Measurements from ENCODE around the gene AGPAT4.

Gene AGPAT4

GRCh38 chr6:161162722-161163121 lies 111.1 kb downstream of the AGPAT4 start:
- no peak for DNase-seq

DNA sequence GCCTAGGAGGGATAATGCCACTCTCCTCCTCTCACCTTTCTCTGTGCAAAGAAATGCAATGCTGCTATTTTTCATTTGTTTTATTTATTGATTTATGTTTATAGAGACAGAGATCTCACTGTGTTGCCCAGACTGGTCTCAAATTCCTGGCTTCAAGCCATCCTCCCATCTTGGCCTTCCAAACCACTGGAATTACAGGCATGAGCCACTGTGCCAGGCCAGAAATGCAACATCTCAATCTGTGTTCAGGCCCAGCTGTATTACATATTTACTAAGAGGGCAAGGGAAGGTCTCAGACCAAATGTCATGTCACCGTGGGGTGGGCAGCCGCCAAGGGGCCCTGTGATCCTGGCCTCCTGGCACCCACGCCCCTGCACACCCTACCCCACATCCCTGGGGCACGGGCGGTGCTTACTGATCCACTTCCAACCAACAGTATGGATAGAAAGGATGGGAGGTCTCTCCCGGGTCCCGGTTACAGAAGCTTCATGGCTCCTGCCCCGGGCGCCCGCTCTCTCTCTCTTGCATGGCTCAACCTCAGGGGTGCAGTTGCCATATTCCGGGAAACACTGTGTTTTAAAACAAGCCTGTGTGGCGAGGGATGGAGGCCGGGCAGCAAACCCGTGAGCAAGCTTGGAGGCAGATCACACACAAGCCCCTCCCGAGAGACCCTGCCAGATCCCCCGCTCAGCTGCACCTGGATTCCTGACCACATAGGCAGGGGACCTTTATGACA lies 111.8 kb downstream of the AGPAT4 start:
- no peak for DNase-seq

DNA sequence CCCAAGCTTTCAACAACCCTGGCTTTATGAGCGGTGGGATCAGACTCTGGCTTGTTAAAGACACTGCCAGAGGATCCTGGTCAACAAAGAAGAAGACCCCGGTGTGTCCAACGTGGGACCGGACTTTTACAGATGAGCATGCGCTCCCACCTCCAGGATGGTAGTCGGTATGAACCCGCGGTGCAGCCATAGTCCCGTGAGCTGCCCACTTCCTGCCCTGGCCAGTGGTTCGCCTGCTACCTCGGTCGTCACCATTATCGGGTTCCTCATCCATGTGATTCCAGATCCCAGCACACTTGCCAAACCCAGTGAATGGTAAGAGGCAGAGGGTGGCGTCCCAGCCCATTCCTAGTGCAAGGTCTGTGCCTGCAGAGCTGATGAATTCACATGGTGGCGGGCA lies 112.7 kb downstream of the AGPAT4 start:
- no peak for DNase-seq

GRCh38 chr6:161154796-161155335 lies 119.0 kb downstream of the AGPAT4 start:
- no peak for DNase-seq

- DNase-seq, result no peak
These were observed 120.1 kb downstream of the AGPAT4 start for GRCh38 chr6:161153725-161154124.

GRCh38 chr6:161152907-161153662 lies 120.8 kb downstream of the AGPAT4 start:
- peak; percentile 15 for DNase-seq

- no peak for DNase-seq
These were observed 121.4 kb downstream of the AGPAT4 start for GRCh38 chr6:161152527-161152862.

- DNase-seq, result no peak
These were observed 122.0 kb downstream of the AGPAT4 start for GRCh38 chr6:161151660-161152526.

DNA sequence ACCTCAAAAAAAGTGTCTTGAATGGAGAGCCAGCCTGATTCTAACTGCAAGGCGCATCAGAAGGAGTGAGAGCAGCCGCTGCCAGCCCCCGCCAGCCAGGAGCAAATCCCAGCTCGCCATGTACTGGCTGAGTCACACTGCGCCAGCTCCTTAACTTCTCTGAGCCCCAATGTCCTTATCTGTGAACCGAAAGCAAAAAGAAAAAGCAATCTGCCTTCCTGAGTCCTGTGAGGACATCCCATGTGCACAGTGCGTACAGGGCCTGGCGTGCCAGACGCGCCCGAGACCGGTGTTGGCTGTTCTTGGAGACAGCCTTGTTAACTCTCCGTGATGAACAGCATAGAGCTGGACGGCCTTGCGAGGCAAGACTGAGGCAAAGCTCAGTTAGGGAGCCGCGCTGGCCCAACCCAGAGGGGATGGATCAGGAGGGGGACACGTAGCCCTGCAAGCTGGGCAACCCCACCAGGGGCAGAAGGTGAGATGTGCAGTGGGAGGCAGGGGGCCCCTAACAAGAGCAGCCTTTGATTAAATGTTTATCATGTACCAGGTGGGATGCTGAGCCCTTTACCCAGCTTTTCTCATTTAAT lies 122.7 kb downstream of the AGPAT4 start:
- no peak for DNase-seq

GRCh38 chr6:161150566-161150965 lies 123.3 kb downstream of the AGPAT4 start:
- no peak for DNase-seq

GRCh38 chr6:161150136-161150535 lies 123.7 kb downstream of the AGPAT4 start:
- DNase-seq, result no peak

- no peak for DNase-seq
These were observed 130.0 kb downstream of the AGPAT4 start for GRCh38 chr6:161143663-161144430.

- no peak for DNase-seq
These were observed 130.9 kb downstream of the AGPAT4 start for GRCh38 chr6:161142957-161143296.

DNA sequence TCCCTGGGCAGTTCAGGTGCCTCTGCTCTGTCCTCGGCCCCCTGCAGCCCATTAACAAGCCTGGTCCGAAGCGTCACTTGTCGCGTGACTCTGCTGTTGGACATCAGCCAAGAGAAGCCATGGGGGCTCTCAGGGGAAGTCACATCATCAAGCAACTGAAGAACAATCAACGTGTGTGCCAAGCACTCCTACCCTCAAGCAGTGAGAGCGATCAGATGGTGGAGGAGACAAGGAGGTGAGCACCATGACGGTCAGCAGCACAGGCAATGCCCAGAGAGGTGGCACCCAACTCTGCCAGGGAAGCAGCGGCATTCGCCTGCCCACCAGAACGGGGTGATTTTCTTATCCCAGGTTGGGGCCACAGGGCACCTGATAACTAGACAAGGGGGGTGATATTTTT lies 132.7 kb downstream of the AGPAT4 start:
- DNase-seq, result no peak

- no peak for DNase-seq
These were observed 133.3 kb downstream of the AGPAT4 start for GRCh38 chr6:161140554-161140875.

DNA sequence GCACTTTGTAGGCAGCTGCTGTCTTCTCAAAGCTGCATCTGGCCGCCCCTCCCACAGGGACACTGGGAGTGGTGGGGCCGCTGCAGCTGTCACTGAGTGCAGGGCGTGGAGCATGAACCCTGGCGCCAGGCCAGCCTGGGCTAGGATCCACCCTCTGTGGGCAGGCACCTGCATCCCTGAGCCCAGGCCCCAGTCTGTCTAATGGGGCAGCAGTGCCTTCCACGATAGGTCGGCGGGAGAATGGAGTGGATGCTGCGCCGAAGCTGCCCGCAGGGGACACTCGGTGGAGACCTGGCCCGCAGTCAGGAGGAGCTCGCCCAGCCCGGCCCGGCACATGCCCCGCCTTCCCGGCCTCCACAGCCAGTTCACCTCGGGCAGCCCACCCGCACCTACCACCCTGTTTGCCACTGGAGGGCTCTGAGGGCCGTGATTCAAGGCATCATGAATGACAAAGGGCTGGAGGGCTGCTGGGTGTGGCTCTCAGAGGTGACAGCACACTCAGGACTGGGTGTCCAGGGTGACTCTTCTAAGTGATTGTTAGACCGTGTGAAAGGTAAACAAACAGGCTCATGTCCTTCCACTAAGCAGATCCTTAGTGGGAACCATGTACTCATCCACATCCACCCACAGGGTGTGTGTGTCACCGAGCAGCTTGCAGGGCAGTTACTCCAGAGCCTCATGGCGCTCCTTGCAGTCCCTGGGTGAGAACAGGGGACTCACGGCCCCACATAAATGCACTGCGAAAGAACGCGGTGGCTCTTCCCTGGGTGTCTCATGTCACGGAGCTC lies 133.9 kb downstream of the AGPAT4 start:
- no peak for DNase-seq

DNA sequence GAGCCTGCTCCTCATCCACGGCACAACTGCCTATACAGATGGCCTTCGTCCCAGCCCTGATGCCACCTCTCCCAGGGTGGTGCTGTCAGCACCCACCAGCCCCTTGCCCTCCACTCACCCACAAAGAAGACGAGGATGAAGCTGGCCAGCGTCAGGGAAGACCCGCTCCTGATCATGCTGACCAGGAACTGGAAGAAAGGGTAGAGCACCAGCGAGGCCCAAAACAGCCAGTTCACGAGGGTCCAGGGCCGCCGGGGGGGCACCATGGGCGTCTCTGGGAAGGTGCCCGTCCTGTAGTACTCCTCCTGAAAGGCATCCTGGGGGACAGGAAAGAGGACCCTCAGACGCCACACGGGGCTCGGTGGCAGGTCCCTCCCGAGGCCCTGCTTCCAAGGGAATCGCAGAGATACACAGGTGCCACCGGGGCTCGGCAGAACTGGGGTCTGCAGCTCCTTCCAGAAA lies 134.5 kb downstream of the AGPAT4 start:
- DNase-seq, result no peak

GRCh38 chr6:161138543-161139303 lies 135.1 kb downstream of the AGPAT4 start:
- DNase-seq, result no peak

DNA sequence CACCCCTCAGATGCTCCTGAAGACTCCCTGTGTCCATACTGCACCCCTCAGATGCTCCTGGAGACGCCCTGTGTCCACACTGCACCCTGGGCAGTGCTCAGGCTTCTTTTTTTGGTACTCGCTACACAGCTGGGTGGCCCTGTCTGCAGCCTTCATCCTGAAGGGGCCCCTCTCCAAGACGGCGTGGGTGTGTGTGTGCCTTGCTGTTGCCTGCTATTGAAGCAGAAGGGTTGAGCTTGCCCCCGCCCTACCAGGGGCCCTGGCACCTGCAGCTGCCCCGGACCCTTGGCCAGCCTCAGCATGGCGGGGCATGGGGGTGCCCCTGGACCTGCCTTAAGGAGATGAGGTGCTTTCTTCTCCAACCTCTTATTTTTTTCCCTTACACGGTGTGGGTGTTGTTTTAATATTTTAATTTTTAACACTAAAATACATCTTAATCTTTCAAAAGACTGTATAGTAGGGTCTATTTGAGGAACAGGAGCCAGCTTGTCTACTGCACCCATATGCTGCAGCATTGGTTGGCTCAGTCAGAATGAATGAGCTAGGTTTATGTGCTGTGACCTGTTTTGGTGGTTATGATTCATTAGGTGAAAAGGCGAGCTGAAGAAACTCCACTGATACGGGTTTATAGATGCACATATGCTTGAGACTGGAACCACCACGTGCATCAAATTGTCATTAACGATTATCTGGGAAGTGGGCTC lies 135.9 kb downstream of the AGPAT4 start:
- no peak for DNase-seq

GRCh38 chr6:161137320-161137719 lies 136.5 kb downstream of the AGPAT4 start:
- DNase-seq, result no peak
